ENCODE results near the gene SAYSD1.

Gene SAYSD1

DNA sequence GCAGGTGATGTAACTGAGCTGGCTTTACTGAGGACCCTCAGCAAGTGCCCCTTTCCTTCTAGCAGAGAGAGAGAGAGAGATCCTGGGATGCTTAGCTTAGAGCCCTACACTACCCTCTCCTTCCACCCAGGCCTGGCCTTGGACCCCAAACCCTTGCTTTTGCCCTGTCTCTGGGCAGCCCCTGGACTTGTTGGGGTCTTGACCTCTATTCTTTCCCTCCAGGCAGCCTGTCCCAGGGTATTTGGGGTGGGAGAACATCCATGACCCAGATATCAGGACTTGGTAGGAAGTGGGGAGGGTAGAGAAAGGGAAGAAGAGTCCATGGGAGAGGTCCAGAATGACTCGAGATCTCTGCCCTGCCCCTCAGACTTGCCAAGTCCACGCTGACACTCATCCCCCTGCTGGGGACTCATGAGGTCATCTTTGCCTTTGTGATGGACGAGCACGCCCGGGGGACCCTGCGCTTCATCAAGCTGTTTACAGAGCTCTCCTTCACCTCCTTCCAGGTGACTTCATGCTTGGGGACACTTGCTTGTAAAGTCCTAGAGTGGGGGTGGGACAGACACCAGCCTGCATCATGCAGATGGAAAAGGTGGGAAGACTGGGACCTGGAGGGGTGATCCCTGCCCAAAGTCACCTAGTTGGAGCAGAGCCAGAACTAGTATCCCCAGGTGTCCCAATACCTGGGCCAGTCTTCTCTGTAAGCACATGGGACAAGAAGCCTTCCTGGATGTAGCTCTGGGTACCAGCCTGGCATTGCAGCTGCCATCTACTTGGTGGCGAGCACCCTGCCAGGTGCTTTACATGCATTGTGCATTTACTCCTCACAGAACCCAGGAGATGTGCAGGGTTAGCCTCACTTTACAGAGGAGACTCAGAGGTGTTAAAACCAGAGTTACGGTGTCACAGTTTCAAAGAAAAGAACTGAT is 35.5 kb downstream of the SAYSD1 start:
- no peak for DNase-seq (ENCODE audit: low read depth)

- no peak for DNase-seq (ENCODE audit: low read depth)
Observed at GRCh38 chr6:39078695-39079094, 36.3 kb downstream of the SAYSD1 start.

DNA sequence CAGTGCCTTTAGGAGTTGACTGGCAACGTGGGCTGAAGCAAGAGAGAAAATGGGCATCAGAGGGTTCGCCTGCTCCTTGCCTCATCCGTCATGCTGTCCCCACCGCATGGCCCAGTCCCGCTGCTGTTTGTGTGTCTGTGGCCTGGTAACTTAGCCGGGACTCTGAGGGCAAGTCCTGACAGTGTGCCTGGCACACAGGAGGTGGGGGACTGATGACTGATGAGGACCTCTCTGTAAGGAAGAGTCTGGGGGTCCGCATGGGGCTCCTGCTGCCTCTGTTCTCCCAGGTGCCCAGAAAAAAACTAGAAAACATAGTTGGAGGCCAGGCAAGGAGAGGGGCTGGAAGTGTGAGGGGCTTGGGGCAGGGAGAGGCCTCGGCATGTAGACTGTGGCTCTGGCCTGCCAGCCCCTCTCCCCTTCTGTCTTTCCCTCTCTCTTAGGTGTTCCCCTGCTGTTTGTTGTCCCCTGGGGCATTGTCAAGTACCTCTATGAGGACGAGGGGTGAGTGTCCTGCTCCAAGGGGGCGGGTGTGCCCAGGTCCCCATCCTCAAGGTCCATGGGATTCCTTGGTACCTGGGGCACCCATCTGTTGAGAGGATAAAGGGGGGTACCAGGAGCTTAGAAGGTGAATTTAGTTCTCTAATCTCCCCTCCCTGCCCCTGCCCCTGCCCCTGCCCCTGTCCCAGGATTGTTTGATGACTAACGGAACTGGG is 36.9 kb downstream of the SAYSD1 start:
- DNase-seq (ENCODE audit: low read depth), result no peak

DNA sequence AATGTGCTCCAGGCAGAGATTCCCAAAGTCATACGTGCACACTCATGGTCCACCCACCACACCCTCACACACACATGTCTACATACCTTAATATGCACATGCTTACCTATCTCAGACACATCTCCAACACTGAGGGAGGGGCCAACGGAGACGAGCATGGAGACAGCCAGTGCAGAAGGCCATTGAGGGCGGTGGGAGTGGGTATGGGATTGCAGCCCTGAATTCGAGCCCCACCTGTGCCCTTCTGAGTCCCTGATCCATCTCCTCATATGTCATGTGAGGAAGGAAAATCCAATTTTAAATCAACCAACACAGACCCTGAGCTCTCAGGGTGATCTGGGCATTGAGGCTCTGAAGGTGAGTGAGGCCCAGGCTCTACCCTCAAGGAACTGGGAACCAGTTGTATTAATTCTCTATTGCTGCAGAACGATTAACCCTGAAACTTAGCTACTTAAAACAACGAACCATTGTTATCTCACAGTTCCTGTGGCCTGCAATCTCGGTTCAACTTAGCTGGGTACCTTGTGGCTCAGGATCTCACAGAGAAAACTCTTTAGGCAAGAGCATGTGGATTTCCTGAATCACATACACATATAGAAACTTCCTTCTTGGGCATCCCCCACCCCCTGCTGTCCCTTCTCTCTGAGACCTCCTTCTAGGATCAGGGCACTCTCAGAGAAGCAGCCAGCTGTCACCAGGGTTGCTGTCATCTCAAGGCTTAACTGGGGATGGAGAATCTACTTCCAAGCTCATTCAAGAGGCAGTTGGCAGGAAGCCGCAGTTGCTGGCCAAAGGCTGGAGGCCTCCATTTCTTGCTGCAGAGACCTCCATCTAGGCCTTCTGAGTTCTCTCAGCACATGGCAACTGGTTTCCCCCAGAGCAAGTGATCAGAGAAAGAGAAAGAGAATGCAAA is 38.1 kb downstream of the SAYSD1 start:
- DNase-seq (ENCODE audit: low read depth), result no peak

GRCh38 chr6:39075807-39076622 is 39.0 kb downstream of the SAYSD1 start:
- DNase-seq (ENCODE audit: low read depth), result no peak

- no peak for DNase-seq (ENCODE audit: low read depth)
Observed at GRCh38 chr6:39075010-39075686, 39.8 kb downstream of the SAYSD1 start.

GRCh38 chr6:39074486-39074885 is 40.5 kb downstream of the SAYSD1 start:
- DNase-seq (ENCODE audit: low read depth), result no peak

DNA sequence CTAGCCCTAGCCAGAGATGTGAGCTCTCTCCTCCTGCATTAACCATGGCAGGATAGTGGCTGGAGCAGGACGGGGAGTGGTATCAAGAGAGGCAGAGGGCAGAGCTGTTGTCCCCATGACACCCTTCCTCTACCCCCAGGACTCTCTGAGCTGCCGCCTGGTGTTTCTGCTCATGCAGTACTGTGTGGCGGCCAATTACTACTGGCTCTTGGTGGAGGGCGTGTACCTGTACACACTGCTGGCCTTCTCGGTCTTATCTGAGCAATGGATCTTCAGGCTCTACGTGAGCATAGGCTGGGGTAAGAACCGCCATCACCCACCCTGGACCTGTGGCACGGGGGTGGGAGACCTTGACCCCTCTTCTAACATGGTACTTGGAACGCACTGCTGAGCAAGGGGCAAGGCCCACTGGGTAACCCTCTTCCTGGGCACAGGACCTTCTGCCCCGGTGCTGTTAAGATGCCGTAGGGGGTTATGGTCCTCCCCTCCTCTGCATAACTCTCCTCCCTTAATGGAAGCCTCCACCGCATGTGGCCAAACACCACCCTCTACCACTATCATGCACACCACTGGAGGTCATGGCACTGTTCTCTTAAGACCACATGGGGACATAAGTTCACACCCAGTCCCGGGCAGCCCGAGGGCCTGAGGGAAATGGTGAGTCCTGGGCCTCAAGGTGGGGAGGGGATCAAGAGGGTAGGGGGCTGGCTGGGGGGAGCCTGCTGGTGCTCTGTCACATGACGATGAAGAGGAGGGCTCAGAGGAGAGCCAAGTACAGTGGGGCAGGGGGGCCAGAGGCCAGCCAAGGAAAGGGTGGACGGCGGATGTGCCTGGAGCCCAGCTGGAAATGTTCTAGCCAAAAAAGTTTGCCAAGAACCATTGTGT is 41.3 kb downstream of the SAYSD1 start:
- DNase-seq (ENCODE audit: low read depth), result no peak

- DNase-seq (ENCODE audit: low read depth), result no peak
Observed at GRCh38 chr6:39072830-39073229, 42.2 kb downstream of the SAYSD1 start.

DNA sequence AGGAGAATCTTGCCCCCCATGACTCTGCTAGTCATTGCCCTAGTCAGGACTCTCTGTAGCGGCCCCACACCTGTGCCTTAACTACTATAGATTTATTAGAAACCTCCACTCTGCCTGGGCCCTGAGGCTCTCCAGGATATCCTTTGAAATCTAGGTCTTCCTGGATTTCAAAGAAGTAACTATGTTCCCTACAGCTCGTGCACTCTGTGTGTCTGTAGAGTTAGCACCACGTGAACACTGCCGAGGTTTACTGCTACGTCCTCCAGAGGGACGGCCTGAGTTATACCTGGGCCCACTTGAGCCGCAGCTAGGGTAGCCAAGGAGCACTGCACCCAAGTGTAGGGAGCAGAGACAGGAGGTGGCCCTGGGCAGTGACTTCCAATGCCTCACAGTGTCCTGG is 46.6 kb downstream of the SAYSD1 start:
- DNase-seq (ENCODE audit: low read depth), result no peak

- DNase-seq (ENCODE audit: low read depth), result no peak
Observed at GRCh38 chr6:39065561-39065960, 49.4 kb downstream of the SAYSD1 start.

DNA sequence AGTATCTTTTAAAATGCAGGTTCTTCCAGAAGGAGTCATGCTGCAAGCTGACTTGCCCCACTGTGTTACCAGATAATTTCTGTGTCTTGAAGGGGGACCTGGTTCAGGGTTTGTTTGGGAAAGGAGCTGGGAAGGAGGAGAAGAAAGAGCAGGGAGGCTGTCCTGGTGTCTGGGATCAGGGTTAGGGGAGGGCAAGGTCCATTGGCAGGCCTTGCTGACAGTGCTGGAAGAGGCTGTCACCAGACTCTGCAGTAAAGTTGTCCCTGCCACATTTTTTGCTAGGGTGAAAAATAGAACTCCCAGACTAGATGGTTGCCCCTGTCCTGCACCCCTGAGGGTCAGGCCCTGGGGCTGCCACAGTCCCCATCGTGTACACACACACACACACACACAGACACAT is 51.5 kb downstream of the SAYSD1 start:
- DNase-seq (ENCODE audit: low read depth), result no peak

DNA sequence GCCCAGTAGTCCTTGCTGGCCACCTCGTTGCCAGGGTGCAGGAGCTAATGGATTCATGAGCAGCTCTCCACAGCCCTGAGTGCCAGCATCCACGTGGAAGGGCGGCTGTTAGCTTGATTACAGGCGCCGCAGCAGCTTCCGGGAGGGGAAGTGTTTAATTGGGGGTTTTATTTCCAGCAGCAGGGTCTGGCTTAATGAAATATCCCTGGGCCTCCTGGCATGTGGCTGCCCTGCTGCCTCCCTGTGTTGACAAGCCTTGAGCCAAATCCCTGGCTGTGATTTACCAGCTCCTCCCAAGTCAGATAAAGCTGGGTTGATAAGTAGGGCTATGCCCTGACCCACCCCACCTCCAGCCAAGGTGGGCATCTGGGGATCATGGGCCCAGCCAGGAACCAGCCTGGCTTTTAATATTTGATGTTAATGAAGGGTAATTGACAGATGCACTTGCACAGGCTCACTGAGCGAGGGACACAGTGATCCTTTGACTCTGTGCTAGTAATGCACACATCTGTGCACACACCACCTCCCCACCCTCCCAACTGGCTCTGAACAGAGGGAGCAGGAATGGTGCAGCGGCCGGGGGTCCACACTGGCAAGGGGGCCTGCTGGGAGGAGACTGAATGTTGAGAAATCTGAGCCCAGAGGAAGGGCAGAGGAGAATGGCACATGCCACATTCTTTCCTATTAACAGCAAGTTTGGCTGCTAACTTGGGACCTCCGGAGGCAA is 52.8 kb downstream of the SAYSD1 start:
- no peak for DNase-seq (ENCODE audit: low read depth)

GRCh38 chr6:39061588-39061987 is 53.4 kb downstream of the SAYSD1 start:
- DNase-seq (ENCODE audit: low read depth), result no peak

GRCh38 chr6:39061182-39061581 is 53.8 kb downstream of the SAYSD1 start:
- no peak for DNase-seq (ENCODE audit: low read depth)

GRCh38 chr6:39060467-39061160 is 54.4 kb downstream of the SAYSD1 start:
- no peak for DNase-seq (ENCODE audit: low read depth)

GRCh38 chr6:39059496-39060310 is 55.3 kb downstream of the SAYSD1 start:
- no peak for DNase-seq (ENCODE audit: low read depth)
